GM18519 (cell line): Measurements from ENCODE around the gene ENTREP3.

Experiments
- ATAC-seq: cut with Tn5 transposase; IDR thresholded peaks from one replicate; pipeline ENCODE4 v1.9.1; 2021; ENCODE audit warnings: mild to moderate bottlenecking, moderate library complexity; ENCODE audit not compliant: unreplicated experiment, low FRiP score

Gene ENTREP3

GRCh38 chr1:155202731-155203515 is 52.4 kb downstream of the ENTREP3 start:
- ATAC-seq: no peak

GRCh38 chr1:155202198-155202597 is 53.1 kb downstream of the ENTREP3 start:
- no peak for ATAC-seq

- no peak for ATAC-seq
These were observed 54.4 kb downstream of the ENTREP3 start for GRCh38 chr1:155200920-155201319.

- ATAC-seq: no peak
These were observed 55.5 kb downstream of the ENTREP3 start for GRCh38 chr1:155199792-155200191.

- ATAC-seq: no peak
These were observed 56.8 kb downstream of the ENTREP3 start for GRCh38 chr1:155198547-155198906.

- no peak for ATAC-seq
These were observed 57.3 kb downstream of the ENTREP3 start for GRCh38 chr1:155197901-155198546.
